T-helper 9 cell (primary cell): ENCODE results near the gene FBXL7.

Experiments used
- DNase-seq: peaks from one replicate; pipeline ENCODE4 v3.0.0-alpha.2; 2020

FBXL7 gene

DNA sequence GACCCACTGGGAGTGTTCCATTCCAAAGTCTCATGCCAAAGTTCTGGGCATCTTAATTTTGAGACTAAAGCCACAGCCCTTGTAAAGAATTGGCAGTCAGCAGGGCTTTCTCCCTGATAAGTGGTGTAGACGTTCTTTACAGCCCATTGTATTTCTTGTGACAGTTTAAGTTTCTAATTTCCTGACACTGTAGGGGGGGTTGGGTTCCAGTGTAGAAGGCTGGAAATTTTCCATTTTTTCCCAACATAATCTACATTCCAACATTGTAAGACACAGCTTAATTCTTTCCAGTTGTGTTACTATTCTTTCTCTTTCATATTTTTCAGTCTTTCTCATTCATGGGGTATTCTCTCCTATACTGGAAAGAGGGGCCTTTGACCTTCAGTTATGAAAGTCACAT, 121.1 kb downstream of the FBXL7 start:
- DNase-seq, result no peak

DNA sequence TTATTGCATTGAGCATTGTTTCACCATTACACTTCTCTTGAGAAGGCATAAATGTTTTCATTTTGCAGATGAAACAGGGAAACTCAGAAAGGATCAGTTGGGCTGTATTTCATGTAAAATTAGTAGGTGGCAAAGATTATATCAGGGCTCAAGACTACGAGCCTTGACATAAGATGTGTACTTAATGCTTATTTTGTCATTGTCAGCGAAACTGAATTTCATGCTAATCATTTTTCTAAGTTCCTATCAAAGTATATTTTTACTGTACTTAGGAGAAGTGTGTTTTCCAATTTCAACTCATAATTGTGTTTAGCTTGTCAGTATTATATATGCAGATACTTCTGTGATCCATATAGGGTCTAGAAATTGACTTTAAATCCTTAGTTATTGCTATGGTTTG, 123.8 kb downstream of the FBXL7 start:
- no peak for DNase-seq

DNA sequence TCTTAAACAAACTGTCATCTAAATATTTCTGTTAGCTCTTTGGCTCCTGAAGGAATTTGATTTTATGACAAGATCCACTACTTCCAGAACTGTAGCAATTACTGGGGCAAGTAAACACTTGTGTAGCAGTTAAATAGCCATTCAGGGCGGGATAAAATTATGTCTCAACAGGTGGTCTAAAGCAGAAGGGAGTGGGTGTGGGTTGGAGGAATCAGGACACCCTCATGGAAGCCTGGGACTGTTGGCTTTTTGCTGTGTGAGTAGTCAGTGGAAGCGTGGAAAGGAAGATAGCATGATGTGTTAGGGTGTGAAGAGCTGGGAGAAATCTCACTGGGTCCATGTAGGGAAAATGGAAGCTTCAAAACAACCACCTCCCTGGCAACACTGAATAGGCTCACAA, 127.1 kb downstream of the FBXL7 start:
- DNase-seq, result no peak

DNA sequence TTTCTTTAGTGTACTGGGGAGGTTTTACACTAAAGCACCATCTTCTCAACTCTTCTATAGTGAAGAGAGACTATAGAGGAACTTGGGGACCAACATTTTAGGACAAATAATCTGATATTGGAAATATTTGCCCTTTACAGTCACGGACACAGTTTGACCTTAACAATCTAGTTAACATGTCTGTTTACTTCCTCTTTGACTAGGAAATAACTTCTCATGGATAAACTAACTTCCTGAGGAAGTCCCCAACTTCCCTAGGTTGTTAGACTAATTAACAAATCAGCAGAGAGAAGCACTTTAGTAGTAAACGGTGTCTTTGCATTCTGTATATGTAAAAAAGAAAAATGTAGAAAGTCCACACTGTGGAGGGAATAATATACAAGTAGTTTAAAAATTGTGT, 127.7 kb downstream of the FBXL7 start:
- DNase-seq, result no peak

DNA sequence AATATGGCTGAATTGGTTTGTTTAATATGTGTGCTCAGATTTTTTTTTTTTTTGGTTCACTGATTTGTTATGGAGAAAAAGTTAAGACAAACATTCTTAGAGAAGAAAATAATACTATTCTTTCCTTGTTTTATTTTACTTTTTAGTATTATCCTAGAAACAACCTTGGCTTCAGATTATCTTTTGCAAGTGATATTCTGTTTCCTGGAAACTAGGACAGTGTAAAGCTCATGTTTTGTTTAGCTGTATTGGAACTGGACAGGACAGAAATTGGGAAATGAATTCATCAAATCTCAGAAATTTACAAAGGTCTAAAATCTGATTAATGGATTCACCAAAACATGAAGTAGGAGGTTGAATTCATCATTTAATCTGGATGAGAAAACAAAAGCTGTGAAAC, 130.5 kb downstream of the FBXL7 start:
- DNase-seq, result no peak

DNA sequence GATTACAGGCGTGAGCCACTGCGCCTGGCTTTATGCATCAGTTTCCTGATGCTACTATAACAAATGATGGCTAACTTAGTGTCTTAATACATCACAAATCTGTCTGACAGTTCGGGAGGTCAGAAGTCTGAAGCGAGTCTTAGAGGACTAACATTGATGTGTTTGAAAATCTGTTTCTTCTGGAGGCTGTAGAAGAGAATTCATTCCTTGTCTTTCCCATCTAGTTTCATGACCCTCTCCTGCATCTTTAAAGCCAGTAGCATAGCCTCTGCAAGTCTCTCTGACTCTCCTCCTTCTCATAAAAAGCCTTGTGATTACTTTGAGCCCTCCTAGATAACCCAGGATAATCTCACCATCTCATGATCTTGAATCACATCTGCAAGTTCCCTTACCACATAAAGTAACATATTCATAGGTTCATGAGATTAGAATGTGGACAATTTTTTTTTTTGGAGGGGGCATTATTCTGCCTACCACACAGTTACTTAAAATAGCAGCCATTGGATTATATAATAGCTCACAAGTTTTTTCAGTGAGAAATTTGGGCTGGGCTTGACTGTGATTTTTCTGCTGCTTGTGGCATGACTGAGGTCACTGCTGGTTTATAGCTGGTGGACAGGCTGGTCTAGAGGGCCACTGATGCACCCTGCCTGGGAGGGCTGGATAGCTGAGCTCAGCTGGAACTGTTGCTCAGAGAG, 134.8 kb downstream of the FBXL7 start:
- no peak for DNase-seq

DNA sequence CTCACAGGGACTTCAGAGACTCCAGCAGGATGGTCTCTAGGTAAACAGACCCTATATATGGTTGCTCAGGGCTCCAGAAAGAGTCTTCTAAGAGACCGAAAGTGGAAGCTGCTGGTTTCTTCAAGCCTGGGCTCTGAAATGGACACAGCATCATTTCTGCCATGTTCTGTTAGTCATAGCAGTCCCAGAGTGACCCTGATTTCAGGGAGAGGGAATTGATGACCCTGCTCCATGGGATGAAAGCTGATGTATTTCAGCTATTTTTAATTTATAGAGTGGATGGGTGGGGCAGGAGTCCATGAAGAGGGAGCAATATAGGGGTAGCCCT, 135.3 kb downstream of the FBXL7 start:
- no peak for DNase-seq

DNA sequence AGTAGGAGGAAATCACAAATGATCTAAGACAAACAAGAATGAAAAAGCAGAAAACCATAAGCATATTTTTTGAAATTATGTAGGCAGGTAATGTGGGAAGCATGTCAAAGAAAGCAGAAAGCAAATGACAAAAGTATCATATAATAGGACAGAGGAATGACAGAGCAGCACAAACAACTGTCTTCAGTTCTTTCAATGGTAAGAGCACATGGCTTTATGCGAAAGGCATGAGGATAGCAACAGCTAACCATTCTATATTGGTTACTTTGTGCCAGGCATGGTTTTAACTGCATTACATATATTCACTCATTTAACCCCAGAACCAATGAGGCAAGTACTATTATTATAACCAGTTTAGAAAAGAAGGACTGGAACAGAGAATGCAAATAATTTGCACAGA, 137.4 kb downstream of the FBXL7 start:
- DNase-seq, result no peak

DNA sequence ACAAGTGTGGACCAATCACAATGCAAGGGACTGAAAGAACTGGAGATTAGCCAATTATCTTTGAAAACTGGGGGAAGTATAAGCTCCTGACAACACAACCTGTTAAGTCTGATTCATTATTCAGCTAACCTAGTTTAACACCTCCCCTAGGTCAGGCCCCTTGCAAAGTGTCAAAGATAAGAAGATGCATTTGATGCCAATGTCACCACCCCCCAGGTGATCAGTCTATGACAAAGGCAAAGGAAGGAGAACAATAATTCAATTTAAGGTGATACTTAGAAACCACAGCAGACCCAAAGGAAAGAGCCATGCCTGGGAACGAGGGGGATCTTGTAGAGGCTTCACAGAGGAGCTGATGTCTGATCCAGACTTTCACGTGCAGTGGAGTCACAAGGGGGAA, 137.9 kb downstream of the FBXL7 start:
- no peak for DNase-seq

DNA sequence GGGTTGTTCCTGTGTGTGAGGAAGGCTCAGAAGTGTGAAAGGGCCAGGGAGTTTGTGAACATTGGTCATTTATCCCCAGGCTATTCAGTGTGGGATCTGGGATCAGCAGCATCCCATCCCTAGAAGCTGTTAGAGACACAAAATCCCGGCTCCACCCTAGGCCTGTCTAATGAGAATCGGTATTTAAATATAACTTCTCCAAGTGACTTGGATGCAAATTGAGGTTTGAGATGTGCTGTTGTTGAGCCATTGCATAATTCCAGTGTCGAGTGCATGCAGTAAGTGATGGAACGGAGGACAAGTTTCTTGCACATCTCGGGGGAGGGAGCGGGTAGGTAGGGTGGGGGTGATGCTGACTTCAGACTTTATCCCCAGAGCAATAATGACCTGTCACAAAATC, 138.3 kb downstream of the FBXL7 start:
- DNase-seq, result no peak

DNA sequence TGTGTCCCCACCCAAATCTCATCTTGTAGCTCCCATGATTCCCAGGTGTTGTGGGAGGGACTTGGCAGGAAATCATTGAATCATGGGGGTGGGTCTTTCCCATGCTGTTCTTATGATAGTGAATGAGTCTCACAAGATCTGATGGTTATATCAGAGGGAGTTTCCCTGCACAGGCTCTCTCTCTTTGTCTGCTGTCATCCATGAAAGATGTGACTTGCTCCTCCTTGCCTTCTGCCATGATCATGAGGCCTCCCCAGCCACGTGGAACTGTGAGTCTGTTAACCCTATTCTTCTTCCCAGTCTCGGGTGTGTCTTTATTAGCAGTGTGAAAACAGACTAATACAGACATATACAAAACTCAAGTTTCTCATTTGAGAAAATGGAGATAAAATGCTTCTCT, 139.3 kb downstream of the FBXL7 start:
- no peak for DNase-seq

DNA sequence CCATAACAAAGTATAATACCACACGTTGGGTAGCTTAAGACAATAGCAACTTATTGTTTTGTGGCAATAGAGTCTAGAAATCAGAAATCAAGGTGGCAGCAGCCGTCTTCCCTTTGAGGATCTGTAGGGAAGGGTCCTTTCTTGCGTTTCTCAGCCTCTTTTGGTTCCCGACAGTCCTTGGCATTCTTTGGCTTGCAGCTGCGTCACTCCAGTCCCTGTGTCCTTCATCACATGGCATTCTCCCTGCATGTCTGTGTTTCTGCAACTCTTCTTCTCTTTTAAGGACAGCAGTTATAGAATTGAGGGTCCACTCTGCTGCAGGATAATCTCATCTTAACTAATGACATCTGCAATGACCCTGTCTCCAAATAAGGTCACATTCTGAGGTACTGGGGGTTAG, 140.1 kb downstream of the FBXL7 start:
- DNase-seq, result no peak

DNA sequence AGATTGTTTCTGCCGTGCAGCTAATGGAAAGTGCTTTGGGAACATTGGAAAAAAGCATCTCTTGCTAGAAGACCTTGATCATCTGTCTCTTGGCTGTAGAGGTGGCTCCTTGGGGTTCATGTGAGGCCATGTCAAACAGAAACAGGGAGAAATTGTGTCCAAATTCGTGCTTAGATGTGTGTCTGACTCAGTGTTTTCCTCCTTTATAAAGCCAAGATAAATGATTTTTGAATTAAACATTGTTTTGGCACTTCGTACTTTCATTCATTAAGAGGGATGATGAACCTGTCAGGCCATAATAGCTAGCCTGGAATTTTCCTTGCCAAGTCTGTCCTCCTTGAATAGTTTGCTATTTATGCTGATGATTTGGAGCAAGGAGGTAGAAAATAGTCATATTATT, 143.8 kb downstream of the FBXL7 start:
- DNase-seq, result no peak

DNA sequence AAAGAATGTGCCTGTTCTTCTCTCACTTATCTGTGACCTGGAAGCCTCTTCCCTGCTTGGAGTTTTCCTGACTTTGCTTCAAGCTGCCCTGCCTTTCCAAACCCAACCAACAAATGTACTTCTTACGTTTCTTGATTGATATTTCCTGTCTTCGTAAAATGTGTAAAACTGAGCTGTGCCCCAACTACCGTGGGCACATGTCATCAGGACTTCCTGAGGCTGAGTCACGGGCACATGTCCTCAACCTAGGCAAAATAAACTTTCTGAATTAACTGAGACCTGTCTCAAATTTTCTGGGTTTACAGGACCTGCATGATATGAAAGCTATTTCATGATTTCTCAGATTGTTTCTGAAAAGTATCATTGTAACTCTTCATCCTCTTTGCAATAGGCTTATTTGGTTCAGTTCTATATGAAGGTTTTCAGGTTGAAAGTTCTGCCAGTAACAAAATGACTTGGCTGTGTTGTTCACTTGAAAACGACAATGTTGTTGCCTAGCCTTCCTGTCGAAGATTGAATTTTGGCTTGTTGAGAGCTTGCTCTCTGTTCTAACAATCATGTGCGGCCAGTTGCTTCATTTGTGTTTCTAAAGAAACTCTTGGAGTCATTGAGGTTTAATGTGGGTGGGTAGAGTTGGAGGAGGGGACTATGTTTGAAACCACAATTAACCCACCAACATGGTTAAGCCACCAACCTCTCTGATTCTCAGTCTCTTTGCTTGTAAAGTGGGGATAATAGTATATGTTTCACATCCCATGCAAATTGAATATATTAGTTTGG, 145.6 kb downstream of the FBXL7 start:
- no peak for DNase-seq

DNA sequence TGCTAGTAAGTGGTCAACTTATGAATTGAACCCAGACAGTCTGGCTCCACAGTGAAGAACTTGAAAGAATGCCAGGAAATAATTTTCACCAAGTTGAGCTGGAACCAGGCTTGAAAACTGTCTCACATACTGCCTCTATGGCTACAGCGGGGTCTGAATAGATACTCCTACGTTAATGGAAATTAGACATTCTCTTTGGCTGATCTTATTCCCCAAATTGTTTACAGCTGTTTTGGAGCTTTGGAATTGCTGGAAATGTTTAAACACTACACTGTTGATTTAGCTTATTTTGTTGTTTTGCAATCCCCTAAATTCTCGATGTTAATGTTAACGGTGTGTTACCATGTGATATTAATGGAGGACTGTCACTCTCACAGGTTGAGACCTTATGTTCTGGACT, 146.4 kb downstream of the FBXL7 start:
- no peak for DNase-seq

DNA sequence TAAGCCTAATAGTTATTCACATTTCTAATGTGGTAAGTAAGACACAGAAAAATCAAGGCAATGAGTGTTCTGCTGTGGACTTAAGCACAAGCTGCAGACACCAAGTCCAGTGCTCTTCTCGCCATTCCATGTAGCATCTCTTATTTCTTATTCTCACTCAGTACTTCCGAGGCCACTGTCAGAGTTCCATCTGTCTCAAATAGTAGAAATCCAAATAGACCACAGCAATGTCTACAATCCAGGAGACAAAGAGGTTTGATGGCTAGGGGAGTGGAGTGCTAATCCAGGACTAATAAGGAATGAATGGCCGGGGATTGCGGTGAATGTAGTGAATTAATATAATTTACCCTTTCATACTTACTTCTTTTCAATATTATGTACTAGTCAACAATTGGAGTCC, 147.3 kb downstream of the FBXL7 start:
- DNase-seq, result no peak

DNA sequence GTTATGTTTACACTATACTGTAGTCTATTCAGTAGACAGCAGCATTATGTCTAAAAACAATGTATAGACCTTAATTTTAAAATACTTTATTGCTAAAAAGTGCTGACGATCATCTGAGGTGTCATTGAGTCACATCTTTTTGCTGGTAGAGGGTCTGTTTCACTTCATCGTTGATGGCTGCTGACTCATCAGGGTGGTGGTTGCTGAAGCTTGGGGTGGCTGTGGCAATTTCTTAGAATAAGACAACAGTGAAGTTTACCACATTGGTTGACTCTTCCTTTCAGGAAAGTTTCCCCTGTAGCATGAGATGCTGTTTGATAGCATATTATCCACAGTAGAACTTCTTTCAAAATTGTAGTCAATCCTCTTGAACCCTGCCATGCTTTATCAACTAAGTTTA, 150.3 kb downstream of the FBXL7 start:
- DNase-seq, result no peak

DNA sequence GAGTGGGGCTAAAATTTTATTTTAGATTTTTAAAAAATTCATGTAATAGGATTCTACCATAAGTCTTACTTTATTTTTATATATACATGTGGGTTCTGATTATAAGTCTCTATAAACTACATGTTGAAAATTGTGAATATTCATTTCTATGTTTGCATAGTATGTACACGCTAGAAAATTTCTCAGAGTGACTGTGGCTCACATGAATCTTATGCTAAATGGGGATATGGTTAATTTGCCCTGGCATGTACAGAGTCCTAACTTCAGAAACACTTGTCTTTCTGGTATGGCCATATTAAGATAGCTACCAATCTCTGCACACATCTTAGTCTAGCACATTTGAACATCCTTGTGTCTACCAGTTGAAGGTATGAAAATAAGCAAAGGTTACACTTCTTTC, 154.8 kb downstream of the FBXL7 start:
- DNase-seq, result no peak

DNA sequence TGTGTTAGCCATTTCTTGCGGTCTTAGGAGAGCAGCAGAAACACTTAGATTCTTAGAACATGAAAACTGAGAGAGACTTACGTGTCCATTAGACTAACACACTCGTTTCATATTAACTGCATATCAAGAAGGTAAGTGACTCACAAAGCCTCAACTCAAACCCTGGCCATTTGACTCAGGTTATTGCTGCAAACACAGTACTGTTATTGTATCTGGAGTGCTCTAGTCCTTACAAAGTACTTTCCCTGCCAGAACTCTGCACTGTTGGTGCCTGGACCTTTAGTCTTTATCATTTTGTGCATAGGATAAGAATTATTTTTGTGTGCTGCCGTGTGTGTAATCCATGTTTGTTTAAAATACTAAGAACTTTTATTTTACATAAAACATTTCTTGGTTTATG, 155.7 kb downstream of the FBXL7 start:
- no peak for DNase-seq

DNA sequence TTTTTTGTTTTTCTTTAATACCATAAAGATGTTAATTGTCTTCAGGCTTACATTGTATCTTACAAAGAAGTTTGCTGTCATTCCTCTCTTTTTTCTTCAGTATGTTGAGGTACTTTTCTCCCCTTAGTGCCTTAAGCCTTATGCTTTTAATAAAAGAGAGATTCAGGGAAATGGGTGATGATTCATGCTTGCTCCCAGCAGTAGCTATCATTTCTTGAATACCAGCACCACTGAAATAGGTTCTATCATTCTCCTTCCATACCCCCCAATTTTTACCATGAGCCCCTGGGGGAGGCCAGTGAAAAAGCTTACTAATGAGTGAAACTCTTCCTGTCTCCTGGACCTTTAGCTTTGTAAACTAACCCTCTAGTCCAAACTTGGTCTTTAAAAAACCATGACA, 165.0 kb downstream of the FBXL7 start:
- DNase-seq, result no peak

DNA sequence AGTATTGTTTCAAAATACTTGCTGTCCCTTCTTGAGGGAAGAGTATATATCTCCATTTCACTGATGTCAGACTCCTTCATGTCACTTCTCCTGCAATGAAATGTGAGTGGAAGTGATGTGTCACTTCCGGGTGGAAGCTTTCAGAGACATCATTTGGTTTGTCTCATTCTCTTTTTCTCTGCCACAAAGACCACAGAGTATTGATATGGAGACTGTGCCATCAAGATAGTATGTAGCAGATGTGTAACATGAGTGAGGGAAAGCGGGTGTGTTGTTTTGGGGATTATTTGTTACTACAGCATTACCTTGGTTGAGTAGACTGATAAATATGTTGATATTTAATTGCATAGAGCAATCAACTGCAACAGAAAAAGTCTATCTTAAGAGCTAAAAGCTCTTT, 169.8 kb downstream of the FBXL7 start:
- DNase-seq, result no peak

DNA sequence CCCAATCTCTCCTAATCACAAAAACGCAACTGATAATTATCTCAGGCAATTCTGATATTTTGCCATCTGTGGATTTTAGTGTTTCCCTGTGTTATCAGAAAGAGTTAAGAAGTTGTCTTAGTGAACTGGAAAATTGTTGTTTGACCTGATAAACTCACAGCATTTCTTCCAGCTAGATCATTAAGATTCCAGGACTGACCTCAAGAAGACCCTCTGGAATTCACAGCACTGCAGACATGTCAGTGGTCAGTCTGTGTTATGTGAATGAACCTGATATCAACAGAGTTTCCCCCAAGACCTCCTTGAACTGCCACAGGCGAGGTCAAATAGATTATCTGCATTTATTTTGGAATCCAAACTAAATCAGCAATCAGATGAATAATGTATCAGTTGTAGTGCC, 174.7 kb downstream of the FBXL7 start:
- no peak for DNase-seq

DNA sequence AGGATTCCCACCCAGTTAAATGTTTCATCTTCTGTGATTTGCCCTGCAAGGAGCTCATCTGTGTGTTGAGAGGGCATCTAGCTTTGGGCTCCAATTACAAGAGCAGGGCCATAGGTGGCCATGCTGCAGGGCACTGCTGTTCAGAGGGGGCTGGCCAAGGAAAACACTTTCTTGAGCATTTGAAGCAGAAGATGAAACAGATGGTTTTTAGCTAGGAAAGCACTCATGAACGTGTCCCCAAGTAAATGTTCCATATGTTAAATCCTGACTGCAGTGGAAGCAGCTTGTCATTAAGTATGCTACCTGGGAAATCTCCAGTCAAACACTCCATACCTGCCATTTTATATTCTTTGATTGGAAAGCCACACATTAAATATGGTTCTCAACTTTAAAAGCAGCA, 176.6 kb downstream of the FBXL7 start:
- no peak for DNase-seq

DNA sequence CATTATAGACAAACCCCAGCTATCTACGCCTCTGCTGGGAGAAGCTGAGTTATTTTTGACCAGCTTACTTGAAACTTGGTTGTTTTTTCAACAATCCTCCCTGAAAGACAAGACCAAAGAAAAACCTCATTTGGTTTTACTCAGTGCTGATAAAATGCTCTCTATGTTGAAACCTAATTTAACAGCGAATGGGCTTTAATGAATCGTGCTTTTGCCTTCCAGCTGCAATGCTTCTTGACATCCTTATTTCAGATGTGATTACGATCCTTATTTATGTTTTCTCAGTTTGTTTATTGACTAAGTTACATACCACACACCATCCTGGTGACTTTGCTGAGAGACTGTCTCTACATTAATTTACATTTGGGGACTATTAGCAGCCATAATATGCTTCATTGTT, 179.2 kb downstream of the FBXL7 start:
- DNase-seq, result no peak

DNA sequence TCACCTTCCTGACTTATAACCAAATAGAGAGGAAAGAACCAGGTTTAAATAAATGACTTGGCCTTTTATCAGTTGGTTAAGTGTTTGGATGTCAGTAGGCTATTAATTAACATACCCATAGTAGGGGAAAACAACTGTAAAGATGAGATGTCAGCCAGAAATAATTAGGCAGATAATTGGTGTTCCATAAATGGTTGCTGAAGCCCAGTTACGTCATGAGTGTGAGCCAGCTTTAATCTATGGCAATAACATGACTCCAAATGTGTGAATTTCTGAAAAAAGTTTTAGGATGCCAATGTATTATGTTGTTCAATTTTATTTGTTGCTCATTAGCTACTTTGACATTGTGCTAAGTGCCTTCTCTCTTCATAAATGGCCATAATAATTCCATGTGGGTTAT, 180.5 kb downstream of the FBXL7 start:
- DNase-seq, result no peak
